Choroid plexus epithelial cell (primary cell): ENCODE results near the gene CENATAC.

Experiments used
- DNase-seq: peaks from one replicate; pipeline ENCODE4 v3.0.0-alpha.2; 2010; ENCODE audit warnings: low read depth
- H3K4me3 ChIP-seq: 2 replicates; pipeline ENCODE4 v1.5.1; 2011; ENCODE audit warnings: low read depth, mild to moderate bottlenecking, control low read depth, low read length, moderate library complexity
- TF ChIP-seq, protein P1 (sequence below): conservative IDR thresholded peaks from 2 replicates; pipeline ENCODE4 v1.5.1; 2011; ENCODE audit warnings: low read depth, mild to moderate bottlenecking, control low read depth, inconsistent platforms, low read length, moderate library complexity

The CENATAC gene

GRCh38 chr11:119021631-119022030 is 23.7 kb downstream of the CENATAC start:
- TF ChIP-seq, protein P1, sequence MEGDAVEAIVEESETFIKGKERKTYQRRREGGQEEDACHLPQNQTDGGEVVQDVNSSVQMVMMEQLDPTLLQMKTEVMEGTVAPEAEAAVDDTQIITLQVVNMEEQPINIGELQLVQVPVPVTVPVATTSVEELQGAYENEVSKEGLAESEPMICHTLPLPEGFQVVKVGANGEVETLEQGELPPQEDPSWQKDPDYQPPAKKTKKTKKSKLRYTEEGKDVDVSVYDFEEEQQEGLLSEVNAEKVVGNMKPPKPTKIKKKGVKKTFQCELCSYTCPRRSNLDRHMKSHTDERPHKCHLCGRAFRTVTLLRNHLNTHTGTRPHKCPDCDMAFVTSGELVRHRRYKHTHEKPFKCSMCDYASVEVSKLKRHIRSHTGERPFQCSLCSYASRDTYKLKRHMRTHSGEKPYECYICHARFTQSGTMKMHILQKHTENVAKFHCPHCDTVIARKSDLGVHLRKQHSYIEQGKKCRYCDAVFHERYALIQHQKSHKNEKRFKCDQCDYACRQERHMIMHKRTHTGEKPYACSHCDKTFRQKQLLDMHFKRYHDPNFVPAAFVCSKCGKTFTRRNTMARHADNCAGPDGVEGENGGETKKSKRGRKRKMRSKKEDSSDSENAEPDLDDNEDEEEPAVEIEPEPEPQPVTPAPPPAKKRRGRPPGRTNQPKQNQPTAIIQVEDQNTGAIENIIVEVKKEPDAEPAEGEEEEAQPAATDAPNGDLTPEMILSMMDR = no peak
- H3K4me3 ChIP-seq = no peak overlapping the region
- DNase-seq = no peak

DNA sequence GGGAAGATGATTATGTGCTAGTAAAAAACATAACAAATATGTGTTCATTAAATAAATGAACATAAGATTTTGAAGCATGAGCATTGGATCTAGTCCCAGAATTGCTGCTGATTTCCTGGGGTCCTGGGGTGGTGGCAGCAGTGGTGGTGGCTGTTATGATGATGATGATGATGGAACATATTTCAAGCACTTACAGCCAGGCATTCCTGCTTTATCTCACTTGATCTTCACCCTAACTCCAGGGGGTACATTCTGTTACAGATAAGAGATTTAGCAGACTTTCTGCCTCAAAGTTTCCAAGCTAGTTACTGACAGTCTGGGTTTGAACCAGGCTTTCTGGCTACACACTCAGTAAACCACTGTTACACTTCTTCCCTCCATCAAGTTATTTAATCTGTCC is 25.8 kb downstream of the CENATAC start:
- TF ChIP-seq, protein P1 = no peak
- H3K4me3 ChIP-seq = no peak overlapping the region
- peak; percentile 86 for DNase-seq

DNA sequence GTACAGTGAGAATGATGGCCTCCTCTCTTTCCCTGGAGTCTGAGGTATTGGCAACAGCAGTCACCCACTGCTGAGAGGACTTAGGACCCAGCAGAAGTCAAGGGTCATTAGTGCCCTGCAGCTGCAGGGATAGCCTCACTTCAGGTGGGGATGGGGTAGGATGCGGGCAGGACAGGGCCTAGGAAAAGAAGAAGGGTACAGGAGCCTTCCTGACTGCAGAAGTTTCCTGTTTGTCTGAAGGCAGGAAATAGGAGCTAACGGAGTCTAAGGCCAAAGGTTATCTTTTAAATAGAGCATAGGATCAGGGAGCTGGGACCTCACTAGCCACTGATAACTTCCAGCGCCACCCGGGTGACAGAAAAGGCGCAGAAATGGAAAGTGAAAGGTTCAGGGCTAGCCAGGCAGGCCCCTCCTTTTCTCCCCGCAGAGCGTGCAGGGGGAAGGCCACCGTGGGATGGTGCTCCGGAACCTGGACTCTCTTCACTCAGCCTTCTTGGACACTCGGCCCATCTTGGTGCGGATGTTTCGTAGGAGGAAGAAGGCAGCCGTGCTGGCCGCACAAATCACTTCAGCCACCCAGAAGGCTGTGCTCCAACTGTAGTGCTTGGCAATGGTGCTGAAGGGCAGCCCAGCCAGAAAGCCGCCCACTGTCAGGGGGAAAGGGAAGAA is 26.6 kb downstream of the CENATAC start:
- H3K4me3 ChIP-seq = no peak overlapping the region
- no peak for DNase-seq

GRCh38 chr11:119025099-119025473 is 27.1 kb downstream of the CENATAC start:
- TF ChIP-seq, protein P1 = no peak
- no peak overlapping the region for H3K4me3 ChIP-seq
- no peak for DNase-seq

More for the DNA sequence above, 26.6 kb downstream of the CENATAC start:
- TF ChIP-seq, protein P1 = no peak

GRCh38 chr11:119025541-119025940 is 27.6 kb downstream of the CENATAC start:
- TF ChIP-seq, protein P1 = no peak
- no peak overlapping the region for H3K4me3 ChIP-seq
- no peak for DNase-seq

GRCh38 chr11:119025978-119026766 is 28.2 kb downstream of the CENATAC start:
- no peak overlapping the region for H3K4me3 ChIP-seq
- TF ChIP-seq, protein P1 = no peak
- DNase-seq = no peak

DNA sequence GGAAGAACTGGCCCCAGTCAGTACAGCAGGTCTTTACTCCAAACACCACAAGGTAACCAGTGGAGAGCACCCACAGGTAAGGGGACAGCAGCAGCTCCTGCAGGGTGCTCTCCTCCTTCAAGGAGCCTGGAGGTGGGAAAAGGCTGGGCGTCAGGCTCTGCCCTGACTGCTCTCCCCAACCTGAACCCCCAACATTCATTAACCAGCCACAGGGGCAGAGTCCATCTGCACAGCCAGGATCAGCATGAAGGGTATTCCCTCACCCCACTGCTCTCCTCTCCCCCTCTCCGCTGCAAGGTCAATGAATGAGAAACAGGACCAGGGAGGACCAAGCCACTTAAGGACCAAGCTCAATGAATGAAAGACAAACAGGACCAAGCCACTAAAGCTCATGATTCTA is 29.0 kb downstream of the CENATAC start:
- no peak for DNase-seq
- TF ChIP-seq, protein P1 = no peak
- H3K4me3 ChIP-seq = no peak overlapping the region
